DND-41 (cell line): ENCODE data around the gene PNKP.

Experiments
- ATAC-seq: fragments of 200-7000 bp; cut with Tn5 transposase; 3 replicates; pipeline ENCODE4 v1.9.1; 2021; ENCODE audit warnings: low read depth; ENCODE audit not compliant: insufficient read depth
- DNase-seq: peaks from one replicate; pipeline ENCODE4 v3.0.0-alpha.2; 2020
- H2AFZ ChIP-seq: 2 replicates; pipeline ENCODE4 v1.6.0; 2012; ENCODE audit warnings: low read depth, low read length
- H3K27ac ChIP-seq: 2 replicates; pipeline ENCODE4 v1.5.1; 2012; ENCODE audit warnings: low read length, inconsistent platforms
- H3K27me3 ChIP-seq: fragments of 200-600 bp; sonication (generic); 2 replicates; pipeline ENCODE4 v1.6.0; 2012; ENCODE audit warnings: low read length, mild to moderate bottlenecking, inconsistent platforms; ENCODE audit not compliant: insufficient read depth, poor library complexity
- H3K36me3 ChIP-seq: 2 replicates; pipeline ENCODE4 v1.5.1; 2012; ENCODE audit warnings: low read length, inconsistent platforms; ENCODE audit not compliant: insufficient read depth
- H3K4me1 ChIP-seq: 2 replicates; pipeline ENCODE4 v1.5.1; 2012; ENCODE audit warnings: mild to moderate bottlenecking, low read length; ENCODE audit not compliant: insufficient read depth
- H3K4me2 ChIP-seq: 2 replicates; pipeline ENCODE4 v1.6.0; 2012; ENCODE audit warnings: mild to moderate bottlenecking, moderate library complexity, low read length, inconsistent platforms; ENCODE audit not compliant: insufficient read depth
- H3K4me3 ChIP-seq, 2 experiments: fragments of 200-600 bp in 1 of 2; shearing (Covaris generic) in 1 of 2; 2 replicates each; pipeline ENCODE4 v1.5.1; 2012 to 2016; ENCODE audit warnings: inconsistent platforms in 2 of 2, low read length in 2 of 2, mild to moderate bottlenecking in 2 of 2, low read depth in 1 of 2, moderate library complexity in 1 of 2
- H3K79me2 ChIP-seq: 2 replicates; pipeline ENCODE4 v1.6.0; 2012; ENCODE audit warnings: low read length, inconsistent platforms; ENCODE audit not compliant: insufficient read depth
- H3K9ac ChIP-seq: 2 replicates; pipeline ENCODE4 v1.6.0; 2012; ENCODE audit warnings: low read depth, mild to moderate bottlenecking, inconsistent platforms, low read length, moderate library complexity
- H3K9me3 ChIP-seq: 2 replicates; pipeline ENCODE4 v1.5.1; 2012; ENCODE audit warnings: low read length, moderate library complexity, mild to moderate bottlenecking, inconsistent platforms; ENCODE audit not compliant: insufficient read depth, severe bottlenecking
- H4K20me1 ChIP-seq: 2 replicates; pipeline ENCODE4 v1.6.0; 2012; ENCODE audit warnings: low read length; ENCODE audit not compliant: insufficient read depth
- CTCF ChIP-seq: IDR thresholded peaks from 2 replicates; pipeline ENCODE4 v1.5.1; 2012; ENCODE audit warnings: borderline replicate concordance, low read length, moderate library complexity, mild to moderate bottlenecking; ENCODE audit not compliant: poor library complexity, severe bottlenecking; ENCODE audit errors: extremely low read depth
- EZH2 ChIP-seq: IDR thresholded peaks from 3 replicates; pipeline ENCODE4 v1.6.1; 2012; ENCODE audit warnings: borderline replicate concordance, low read depth, mild to moderate bottlenecking, moderate library complexity, low read length, inconsistent platforms; ENCODE audit not compliant: severe bottlenecking

PNKP gene

DNA sequence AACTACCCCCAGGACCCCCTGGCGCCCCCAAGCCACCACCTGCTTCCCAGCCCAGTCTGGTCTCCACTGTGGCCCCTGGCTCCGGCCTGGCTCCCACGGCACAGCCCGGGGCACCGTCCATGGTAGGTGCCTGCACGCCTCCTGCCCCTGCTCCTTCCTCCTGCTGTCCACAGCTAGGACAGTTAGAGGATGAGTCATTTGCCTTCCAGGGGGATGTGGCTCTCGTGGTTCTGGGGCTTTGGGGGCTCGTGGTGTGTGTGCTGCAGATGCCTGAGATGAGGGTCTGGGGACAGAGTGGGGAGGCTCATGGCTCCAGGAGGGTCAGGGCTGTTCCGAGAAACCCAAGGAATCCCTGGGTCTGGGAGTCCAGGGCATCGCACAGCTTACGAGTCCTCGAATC lies 36.6 kb downstream of the PNKP start:
- no peak overlapping the region for H3K9ac ChIP-seq
- H3K27ac ChIP-seq = no peak overlapping the region
- H3K4me2 ChIP-seq = no peak overlapping the region
- H3K4me3 ChIP-seq = no peak overlapping the region
- peaks cover 20% of the 10 kb centered on the region for H4K20me1 ChIP-seq
- H2AFZ ChIP-seq = no peak overlapping the region
- H3K9me3 ChIP-seq = no peaks in the 10 kb centered on the region
- H3K36me3 ChIP-seq = peaks cover 85% of the 10 kb centered on the region
- H3K79me2 ChIP-seq = peaks cover 19% of the 10 kb centered on the region
- TF ChIP-seq CTCF (no peak), EZH2 (no peak)
- H3K4me1 ChIP-seq = peaks cover 3% of the 10 kb centered on the region; the same call in 1 of the 2 replicates
- ATAC-seq (no peak), DNase-seq (no peak)
- no peaks in the 10 kb centered on the region for H3K27me3 ChIP-seq

GRCh38 chr19:49829721-49830120 lies 37.7 kb downstream of the PNKP start:
- DNase-seq (no peak), ATAC-seq (no peak)
- Histone ChIP-seq H3K79me2 (peaks cover 26% of the 10 kb centered on the region), H2AFZ (no peak overlapping the region), H3K4me2 (no peak overlapping the region), H3K9ac (no peak overlapping the region), H3K9me3 (no peaks in the 10 kb centered on the region), H3K4me3 (no peak overlapping the region), H4K20me1 (peaks cover 20% of the 10 kb centered on the region), H3K27me3 (no peaks in the 10 kb centered on the region), H3K27ac (no peak overlapping the region), H3K36me3 (peaks cover 75% of the 10 kb centered on the region), H3K4me1 (peaks cover 3% of the 10 kb centered on the region; the same call in 1 of the 2 replicates)
- no peak for TF ChIP-seq EZH2
- no peak for TF ChIP-seq CTCF

- ATAC-seq (no peak), DNase-seq (no peak)
- peaks cover 70% of the 10 kb centered on the region for H3K36me3 ChIP-seq
- no peak overlapping the region for H3K27ac ChIP-seq
- H4K20me1 ChIP-seq = peaks cover 22% of the 10 kb centered on the region
- no peak overlapping the region for H3K4me3 ChIP-seq
- H3K27me3 ChIP-seq = no peaks in the 10 kb centered on the region
- H3K9me3 ChIP-seq = no peaks in the 10 kb centered on the region
- TF ChIP-seq EZH2 (no peak), CTCF (no peak)
- H3K79me2 ChIP-seq = peaks cover 29% of the 10 kb centered on the region
- H2AFZ ChIP-seq = no peak overlapping the region
- H3K9ac ChIP-seq = no peak overlapping the region
- H3K4me2 ChIP-seq = no peak overlapping the region
- H3K4me1 ChIP-seq = peaks cover 3% of the 10 kb centered on the region; the same call in 1 of the 2 replicates
These were observed 38.2 kb downstream of the PNKP start for GRCh38 chr19:49829200-49829599.

DNA sequence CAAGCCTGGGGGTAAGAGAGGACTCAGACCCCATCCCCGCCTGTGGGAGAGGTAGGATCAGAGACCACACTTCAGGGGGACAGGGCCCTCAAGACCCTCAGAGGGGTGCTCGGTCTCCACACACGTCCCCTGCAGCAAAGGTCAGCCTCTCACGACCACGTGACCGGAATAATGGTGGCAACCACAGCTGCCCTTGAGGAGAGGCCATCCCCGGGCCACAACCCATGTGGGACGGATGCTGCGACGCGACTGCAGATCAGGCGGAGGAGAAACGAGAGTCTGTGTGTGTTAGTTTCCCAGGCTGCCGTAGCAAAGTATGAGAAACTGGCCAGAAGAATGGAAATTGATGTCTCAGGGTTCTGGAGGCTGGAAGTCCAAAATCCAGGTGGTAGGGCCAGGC lies 40.3 kb downstream of the PNKP start:
- no peak overlapping the region for H2AFZ ChIP-seq
- no peaks in the 10 kb centered on the region for H3K9me3 ChIP-seq
- H3K4me3 ChIP-seq = no peak overlapping the region
- no peak overlapping the region for H3K27ac ChIP-seq
- TF ChIP-seq EZH2 (no peak), CTCF (no peak)
- ATAC-seq = no peak
- H3K79me2 ChIP-seq = peaks cover 47% of the 10 kb centered on the region
- DNase-seq = no peak
- no peak overlapping the region for H3K4me2 ChIP-seq
- no peaks in the 10 kb centered on the region for H3K4me1 ChIP-seq
- peaks cover 29% of the 10 kb centered on the region for H4K20me1 ChIP-seq
- peaks cover 63% of the 10 kb centered on the region for H3K36me3 ChIP-seq
- H3K9ac ChIP-seq = no peak overlapping the region
- no peaks in the 10 kb centered on the region for H3K27me3 ChIP-seq
